CD4-positive, alpha-beta T cell treated with Interleukin-1 beta for 1 hour (primary cell): ENCODE data around the gene CBX6.

ENCODE experiments used
- DNase-seq, 2 donors: peaks; one replicate each; pipeline ENCODE4 v3.0.0-alpha.2; 2020 to 2022

The CBX6 gene

GRCh38 chr22:38873469-38874411 is 1.7 kb upstream of the CBX6 start:
- DNase-seq: peak; percentile 39 to 49

GRCh38 chr22:38872831-38873248 is 824 bp upstream of the CBX6 start:
- peak; percentile 15 to 19 for DNase-seq

GRCh38 chr22:38871360-38872171 is 450 bp downstream of the CBX6 start:
- peak in 1 of 2 donors; percentile 21 for DNase-seq

DNA sequence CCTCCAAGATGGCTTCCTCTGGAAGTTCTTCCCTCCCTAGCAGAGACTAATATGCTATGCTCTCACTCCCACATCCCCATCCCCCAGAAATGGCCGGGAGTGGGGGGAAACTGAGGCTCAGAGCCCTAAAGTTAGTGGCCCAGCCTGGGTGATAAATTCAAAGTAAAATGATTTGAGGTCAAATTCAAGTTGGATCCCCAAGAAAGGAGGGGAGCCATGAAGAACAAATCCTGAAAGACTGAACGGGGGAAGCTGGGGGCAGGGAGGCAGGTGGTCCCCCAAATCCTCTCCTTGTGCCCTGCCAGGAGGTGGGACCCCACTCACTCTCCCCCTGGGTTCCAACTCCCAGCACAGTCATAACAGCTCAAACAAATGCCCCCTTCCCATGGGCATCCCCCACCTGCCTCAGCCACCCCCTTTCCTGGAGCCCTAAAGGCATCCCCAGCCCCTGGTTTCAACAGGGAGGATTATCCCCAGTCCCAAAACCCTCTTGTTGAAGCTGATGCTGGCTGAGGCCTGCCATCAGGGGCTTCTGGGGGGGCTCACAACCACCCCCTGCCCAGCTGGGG is 1.1 kb downstream of the CBX6 start:
- no peak for DNase-seq

DNA sequence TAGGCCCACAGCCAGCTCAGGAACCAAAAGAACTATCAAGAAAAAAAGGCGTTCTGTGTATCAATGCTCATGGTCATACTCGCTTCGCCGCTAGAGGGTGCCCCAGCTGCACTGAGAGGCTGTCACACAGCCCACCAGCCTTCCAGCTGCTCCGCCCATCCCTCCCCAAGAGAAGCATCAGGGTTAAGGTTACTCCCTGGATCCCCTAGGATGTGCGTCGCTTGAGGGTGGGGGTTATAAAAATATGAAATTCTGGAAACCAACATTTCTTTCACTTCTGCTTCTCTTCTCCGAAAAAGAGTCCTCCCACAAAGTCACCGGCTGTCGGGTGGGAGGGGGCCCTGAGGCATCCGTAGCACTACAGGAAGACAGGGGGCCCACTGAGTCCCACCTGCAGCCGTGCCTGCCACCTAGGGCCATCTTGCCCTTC is 1.7 kb downstream of the CBX6 start:
- peak; percentile 85 to 86 for DNase-seq

GRCh38 chr22:38869663-38870062 is 2.4 kb downstream of the CBX6 start:
- DNase-seq: no peak

DNA sequence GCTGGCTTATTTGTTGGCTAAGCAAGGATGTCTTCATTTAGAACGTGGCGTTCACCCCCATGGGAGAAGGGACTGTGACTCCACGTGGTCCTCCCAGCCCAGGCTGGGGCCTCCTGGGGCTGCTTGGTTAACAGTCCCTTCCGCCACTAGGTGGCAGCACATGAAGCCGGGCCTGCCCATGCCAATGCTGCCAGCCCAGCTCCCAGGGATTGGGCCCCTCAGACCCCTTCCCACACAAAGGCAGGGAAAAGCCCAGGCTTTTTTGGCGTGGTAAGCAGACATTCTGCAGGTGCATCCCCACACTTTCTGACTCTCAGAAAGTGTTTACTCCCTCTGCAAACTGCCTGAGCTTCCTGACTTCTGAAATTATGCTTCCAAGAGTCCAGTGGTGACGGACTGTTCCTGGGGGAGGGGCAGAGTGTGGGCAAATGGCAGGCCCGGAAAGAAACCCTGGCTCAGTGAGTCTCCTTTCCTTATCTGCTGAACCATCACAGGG is 3.1 kb downstream of the CBX6 start:
- DNase-seq: peak; percentile 78 to 82

- no peak for DNase-seq
Observed at GRCh38 chr22:38868286-38868721, 3.7 kb downstream of the CBX6 start.

- no peak for DNase-seq
Observed at GRCh38 chr22:38867471-38868285, 4.3 kb downstream of the CBX6 start.

- no peak for DNase-seq
Observed at GRCh38 chr22:38867124-38867455, 4.9 kb downstream of the CBX6 start.

DNA sequence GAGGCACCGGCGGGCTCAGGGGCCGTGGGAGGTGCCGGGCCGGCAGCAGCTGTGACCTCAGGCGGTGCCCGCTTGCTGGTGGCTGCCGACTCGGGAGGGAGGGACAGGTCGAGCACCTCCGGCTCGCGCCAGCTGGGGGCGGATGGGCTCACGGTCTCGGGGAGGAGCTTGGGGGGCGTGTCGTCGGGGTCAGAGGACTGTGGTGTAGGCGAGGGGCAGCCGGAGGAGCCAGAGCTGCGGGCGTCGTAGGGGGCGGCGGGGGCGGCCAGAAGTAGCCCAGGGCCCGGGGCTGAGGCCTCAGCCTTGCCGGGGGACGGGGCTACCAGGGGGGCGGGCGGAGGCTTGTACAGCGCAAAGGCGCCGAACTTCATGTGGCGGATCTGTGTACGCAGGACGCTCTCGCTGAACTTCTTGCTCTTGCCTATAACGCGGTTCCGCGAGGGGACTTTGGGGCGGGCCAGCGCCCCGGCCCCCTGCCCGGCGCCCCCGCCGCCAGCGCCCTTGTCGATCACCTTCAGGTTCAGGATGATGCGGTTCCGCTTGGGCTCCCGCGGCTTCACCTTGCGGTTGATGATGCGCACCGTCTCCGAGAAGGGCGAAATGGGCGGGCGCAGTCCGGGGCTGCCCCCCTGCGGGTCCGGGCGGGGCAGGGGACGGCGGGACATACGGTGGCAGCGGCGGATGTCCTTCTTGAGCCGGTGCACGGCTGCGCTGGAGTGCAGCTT is 5.5 kb downstream of the CBX6 start:
- DNase-seq: no peak

DNA sequence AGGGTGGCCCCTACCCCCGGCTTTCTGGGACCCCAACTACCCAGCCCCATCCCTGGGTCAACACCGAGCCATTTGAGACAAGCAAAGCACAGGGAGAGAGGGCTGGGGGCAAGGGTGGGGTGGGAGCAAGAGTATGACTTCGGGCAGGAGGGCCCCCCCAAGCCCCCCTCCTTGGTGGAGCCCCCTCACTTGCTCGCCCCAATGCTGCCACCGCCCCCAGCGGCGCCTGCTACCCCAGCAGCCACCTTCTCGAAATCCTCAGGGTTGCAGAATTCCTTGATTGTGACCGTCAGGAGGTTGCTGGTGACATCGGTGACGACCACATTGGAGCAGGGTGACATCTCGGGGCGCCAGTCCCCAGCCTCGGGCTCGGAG is 6.0 kb downstream of the CBX6 start:
- DNase-seq: no peak

GRCh38 chr22:38865201-38866023 is 6.6 kb downstream of the CBX6 start:
- no peak for DNase-seq

DNA sequence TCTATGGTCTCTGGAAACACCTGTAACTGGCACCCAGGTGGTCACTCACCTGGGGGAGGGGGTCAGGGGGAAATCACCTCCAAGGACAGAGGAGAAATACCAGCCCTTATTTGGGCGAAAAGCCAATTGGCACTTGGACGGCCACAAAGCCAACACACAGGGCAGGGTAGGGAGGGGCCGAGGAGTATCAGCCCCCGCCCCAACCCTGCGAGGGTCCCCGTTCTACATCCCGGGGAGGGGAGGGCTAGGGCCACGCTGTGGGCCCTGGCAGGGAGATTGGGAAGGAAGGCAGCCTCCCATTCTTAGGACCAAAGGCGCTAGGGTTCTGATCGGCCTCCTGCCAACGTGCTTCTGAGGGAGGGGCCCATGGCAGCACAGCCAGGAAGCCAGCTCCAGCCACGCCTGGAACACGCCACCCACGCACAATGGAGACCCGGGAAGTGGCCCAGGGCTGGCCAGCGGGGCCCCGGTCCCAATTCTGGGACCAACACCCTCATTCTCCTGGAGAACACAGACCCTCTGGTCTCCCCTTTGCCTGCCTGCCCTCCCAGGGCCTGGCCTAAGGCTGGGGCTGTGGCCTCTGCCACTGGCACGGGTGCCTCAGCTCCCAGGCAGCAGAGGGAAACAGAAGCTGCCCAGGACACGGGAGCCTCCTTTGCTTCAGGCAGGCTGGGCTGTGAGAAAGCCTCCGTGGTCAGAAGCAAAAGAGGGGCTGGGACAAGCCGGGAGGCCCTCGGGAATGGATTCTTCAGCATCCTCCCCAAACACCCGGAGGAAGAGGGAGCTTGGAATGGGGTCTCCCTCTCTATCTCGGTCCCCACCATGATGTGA is 7.4 kb downstream of the CBX6 start:
- DNase-seq: no peak

DNA sequence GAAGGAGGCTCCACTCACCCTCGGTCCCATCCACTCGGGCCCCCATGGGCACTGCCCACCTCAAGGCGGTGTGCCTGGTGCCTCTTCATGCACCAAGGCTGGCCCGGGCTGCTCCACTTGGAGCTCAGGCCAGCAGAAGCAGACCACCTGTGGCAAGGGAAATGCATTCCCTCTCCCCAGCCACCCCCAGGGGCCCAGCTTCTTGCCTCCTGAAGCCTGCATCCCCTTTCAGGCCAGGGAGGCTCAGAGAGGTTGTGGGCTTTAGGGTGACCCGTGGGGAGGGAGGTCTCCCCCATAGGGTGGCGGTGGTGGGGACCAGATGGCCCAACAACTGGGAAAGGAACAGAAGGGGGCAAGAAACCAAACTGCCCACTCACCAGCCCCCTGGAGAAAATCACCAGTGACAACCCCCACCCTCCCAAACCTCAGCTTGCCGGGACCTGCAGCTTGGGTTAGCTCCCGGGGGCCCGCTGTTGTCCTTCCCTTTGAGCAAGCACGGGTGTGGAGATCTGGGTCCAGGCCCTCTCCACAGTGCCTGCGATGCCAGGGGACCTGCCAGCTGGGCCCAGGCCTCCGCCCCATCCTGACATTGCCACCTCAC is 8.4 kb downstream of the CBX6 start:
- no peak for DNase-seq

GRCh38 chr22:38862375-38863329 is 9.4 kb downstream of the CBX6 start:
- DNase-seq: no peak

GRCh38 chr22:38861927-38862326 is 10.1 kb downstream of the CBX6 start:
- no peak for DNase-seq
